Fibroblast of the conjunctiva (primary cell): ENCODE measurements around the gene KPNA6.

Experiments
- DNase-seq: peaks from one replicate; pipeline ENCODE4 v3.0.0-alpha.2; 2010; ENCODE audit warnings: low read depth

KPNA6 gene

GRCh38 chr1:32187850-32188249 is 80.0 kb downstream of the KPNA6 start:
- DNase-seq = no peak

GRCh38 chr1:32192220-32192948 is 84.5 kb downstream of the KPNA6 start:
- no peak for DNase-seq

- no peak for DNase-seq
Measured at GRCh38 chr1:32194984-32195383, 87.1 kb downstream of the KPNA6 start.

GRCh38 chr1:32195531-32195930 is 87.7 kb downstream of the KPNA6 start:
- no peak for DNase-seq

- no peak for DNase-seq
Measured at GRCh38 chr1:32195972-32196823, 88.3 kb downstream of the KPNA6 start.

GRCh38 chr1:32197074-32197473 is 89.2 kb downstream of the KPNA6 start:
- DNase-seq = no peak

GRCh38 chr1:32197837-32198236 is 90.0 kb downstream of the KPNA6 start:
- DNase-seq = no peak

- DNase-seq = no peak
Measured at GRCh38 chr1:32198237-32199042, 90.6 kb downstream of the KPNA6 start.

- DNase-seq = no peak
Measured at GRCh38 chr1:32199043-32199716, 91.3 kb downstream of the KPNA6 start.

GRCh38 chr1:32199717-32200072 is 91.8 kb downstream of the KPNA6 start:
- DNase-seq = no peak

- DNase-seq = no peak
Measured at GRCh38 chr1:32200226-32201010, 92.6 kb downstream of the KPNA6 start, which contains the start of gene CCDC28B. TSS of gene CCDC28B (plus strand) at chr1:32200595. CDS start at chr1:32201936, 1,341 bp downstream.

- DNase-seq = no peak
Measured at GRCh38 chr1:32201011-32201855, 93.4 kb downstream of the KPNA6 start.

- no peak for DNase-seq
Measured at GRCh38 chr1:32204943-32205361, 97.1 kb downstream of the KPNA6 start.

- peak; percentile 57 for DNase-seq
Measured at GRCh38 chr1:32205401-32206370, 97.8 kb downstream of the KPNA6 start, which contains the start of gene IQCC. TSS of gene IQCC (plus strand) at chr1:32205671. CDS start at chr1:32205682, 11 bp downstream.

- DNase-seq = no peak
Measured at GRCh38 chr1:32208469-32208868, 100.6 kb downstream of the KPNA6 start.

GRCh38 chr1:32208891-32209328 is 101.1 kb downstream of the KPNA6 start, which contains the start of gene DCDC2B:
TSS of gene DCDC2B (plus strand) at chr1:32209089. CDS start at chr1:32209094, 5 bp downstream.
- DNase-seq = no peak

GRCh38 chr1:32215629-32216480 is 108.0 kb downstream of the KPNA6 start:
- no peak for DNase-seq

GRCh38 chr1:32216566-32216965 is 108.7 kb downstream of the KPNA6 start:
- DNase-seq = no peak
